CD4-positive, CD25-positive, alpha-beta regulatory T cell (primary cell): ENCODE measurements around the gene KCNAB1. TPM values are rescaled to one million over a fixed set of nuclear protein-coding genes. Genes with fewer than 3 reads are reported as not detected.
A peak's percentile ranks its signal among the peaks of the same experiment; 100 is the strongest.
"Not testable (repeated sequence)": the region's sequence is repeated elsewhere in the genome, so short reads cannot be mapped to it uniquely, and the experiment has no call there.

Experiments used
- ATAC-seq, 2 donors: fragments of 150-1000 bp; cut with Tn5 transposase; one replicate each; pipeline ENCODE4 v1.10.0; 2021; ENCODE audit warnings: low read depth in 2 of 2, moderate number of reproducible peaks in 2 of 2, moderate library complexity in 1 of 2
- DNase-seq, 3 donors: peaks; one replicate each; pipeline versions ENCODE4 v3.0.0 to v3.0.0-alpha.2; 2012 to 2022; ENCODE audit warnings: mixed read lengths in 1 of 3
- H3K27ac ChIP-seq: one replicate; pipeline ENCODE4 v1.7.0; 2013; ENCODE audit warnings: mild to moderate bottlenecking, low read length; ENCODE audit not compliant: insufficient read depth, poor library complexity, severe bottlenecking
- H3K27me3 ChIP-seq: one replicate; pipeline ENCODE4 v1.7.0; 2013; ENCODE audit warnings: low read length; ENCODE audit not compliant: control insufficient read depth, insufficient read depth
- H3K36me3 ChIP-seq: one replicate; pipeline ENCODE4 v1.7.0; 2013; ENCODE audit warnings: mild to moderate bottlenecking, low read length, moderate library complexity; ENCODE audit not compliant: control insufficient read depth, insufficient read depth
- H3K4me1 ChIP-seq: 2 replicates; pipeline ENCODE4 v1.7.0; 2013; ENCODE audit warnings: mild to moderate bottlenecking, low read length; ENCODE audit not compliant: insufficient read depth, control insufficient read depth, poor library complexity, severe bottlenecking
- H3K4me3 ChIP-seq: one replicate; pipeline ENCODE4 v1.7.0; 2013; ENCODE audit warnings: low read depth, mild to moderate bottlenecking, low read length, moderate library complexity
- H3K9me3 ChIP-seq, 2 experiments: 1 replicate in 1 of 2; 2 replicates in 1 of 2; pipeline ENCODE4 v1.7.0; 2013; ENCODE audit warnings: low read length in 2 of 2, mild to moderate bottlenecking in 1 of 2, moderate library complexity in 1 of 2; ENCODE audit not compliant: control insufficient read depth in 2 of 2
- H3K27ac Mint-ChIP-seq, 3 donors: one replicate each; pipeline ENCODE4 v1.8.0; 2020 to 2022; ENCODE audit warnings: mild to moderate bottlenecking in 3 of 3, mixed read lengths in 3 of 3, moderate library complexity in 2 of 3
- H3K27me3 Mint-ChIP-seq: one replicate; pipeline ENCODE4 v1.8.0; 2022; ENCODE audit warnings: mild to moderate bottlenecking, mixed read lengths
- H3K36me3 Mint-ChIP-seq: one replicate; pipeline ENCODE4 v1.8.0; 2020; ENCODE audit warnings: mixed read lengths
- H3K4me1 Mint-ChIP-seq, 4 donors: one replicate each; pipeline ENCODE4 v1.8.0; 2020 to 2022; ENCODE audit warnings: mixed read lengths in 4 of 4, mild to moderate bottlenecking in 1 of 4
- H3K4me3 Mint-ChIP-seq, 4 donors: one replicate each; pipeline ENCODE4 v1.8.0; 2020 to 2022; ENCODE audit warnings: mild to moderate bottlenecking in 4 of 4, mixed read lengths in 4 of 4, moderate library complexity in 3 of 4
- H3K9me3 Mint-ChIP-seq, 7 donors: one replicate each; pipeline ENCODE4 v1.8.0; 2020 to 2022; ENCODE audit warnings: mixed read lengths in 7 of 7, mild to moderate bottlenecking in 3 of 7, moderate library complexity in 2 of 7
- polyA plus RNA-seq, 4 donors: library from polyadenylated mRNA; unstranded; fragments of 300-500 nt; fragmentation: Illumina TruSeq; gene quantifications; one replicate each; pipeline ENCODE4 v1.2.3, GENCODE V29; 2021
- total RNA-seq: library from RNA; stranded (reverse); gene quantifications from one replicate; pipeline ENCODE4 v1.2.3, GENCODE V29; 2022

Gene KCNAB1
- total and polyA plus RNA-seq, 5 donors from 2014 or later = 0.08 to 0.26 (median 0.17) TPM

GRCh38 chr3:156553705-156554356, 433.5 kb downstream of the KCNAB1 start:
- H3K27ac ChIP-seq = no peak overlapping the region
- DNase-seq = no peak
- peaks cover 25% of the 10 kb centered on the region for H3K36me3 Mint-ChIP-seq

DNA sequence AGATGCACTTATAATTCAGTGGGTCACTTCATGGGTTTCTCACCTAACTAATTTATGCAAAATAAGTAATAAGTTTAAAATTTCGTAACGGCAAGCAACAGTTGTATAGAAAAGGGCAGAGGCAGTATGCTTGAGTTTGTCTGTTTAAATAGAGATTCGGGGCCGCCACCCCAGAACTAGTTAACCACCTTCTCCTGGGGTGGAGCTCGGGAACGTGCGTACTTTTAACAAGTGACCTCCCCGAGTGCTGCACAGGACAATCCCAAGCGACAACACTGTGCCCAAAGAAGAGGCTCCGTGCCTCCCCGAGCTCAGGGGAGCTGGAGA, 434.1 kb downstream of the KCNAB1 start:
- DNase-seq = no peak
- Histone ChIP-seq H3K4me3 (peak overlapping the region; percentile 97), H3K4me1 (peaks cover 24% of the 10 kb centered on the region), H3K36me3 (peaks cover 26% of the 10 kb centered on the region), H3K27me3 (no peaks in the 10 kb centered on the region), H3K27ac (peak overlapping the region; percentile 79), H3K9me3 (no peaks in the 10 kb centered on the region)
- H3K27ac Mint-ChIP-seq = peak overlapping the region; percentile 86 to 94 (median 91)
- H3K4me3 Mint-ChIP-seq = peak overlapping the region; percentile 94 to 98 (median 98)
- H3K4me1 Mint-ChIP-seq = peaks cover 14 to 58% (median 42%) of the 10 kb centered on the region in 4 donors
- ATAC-seq = peak in 1 of 2 donors; percentile 3
- H3K9me3 Mint-ChIP-seq = no peaks in the 10 kb centered on the region
- peaks cover 23% of the 10 kb centered on the region for H3K36me3 Mint-ChIP-seq
- peaks cover 20% of the 10 kb centered on the region for H3K27me3 Mint-ChIP-seq

More at GRCh38 chr3:156553705-156554356, 433.5 kb downstream of the KCNAB1 start:
- ATAC-seq = no peak
- Mint-ChIP-seq H3K9me3 (no peaks in the 10 kb centered on the region), H3K27ac (peak overlapping the region; percentile 43 to 94 (median 91)), H3K27me3 (peaks cover 20% of the 10 kb centered on the region), H3K4me3 (peak overlapping the region; percentile 94 to 98 (median 98)), H3K4me1 (peaks cover 14 to 60% (median 43%) of the 10 kb centered on the region in 4 donors)
- Histone ChIP-seq H3K4me3 (peak overlapping the region; percentile 97), H3K36me3 (peaks cover 31% of the 10 kb centered on the region), H3K9me3 (no peaks in the 10 kb centered on the region), H3K4me1 (peaks cover 24% of the 10 kb centered on the region), H3K27me3 (no peaks in the 10 kb centered on the region)

DNA sequence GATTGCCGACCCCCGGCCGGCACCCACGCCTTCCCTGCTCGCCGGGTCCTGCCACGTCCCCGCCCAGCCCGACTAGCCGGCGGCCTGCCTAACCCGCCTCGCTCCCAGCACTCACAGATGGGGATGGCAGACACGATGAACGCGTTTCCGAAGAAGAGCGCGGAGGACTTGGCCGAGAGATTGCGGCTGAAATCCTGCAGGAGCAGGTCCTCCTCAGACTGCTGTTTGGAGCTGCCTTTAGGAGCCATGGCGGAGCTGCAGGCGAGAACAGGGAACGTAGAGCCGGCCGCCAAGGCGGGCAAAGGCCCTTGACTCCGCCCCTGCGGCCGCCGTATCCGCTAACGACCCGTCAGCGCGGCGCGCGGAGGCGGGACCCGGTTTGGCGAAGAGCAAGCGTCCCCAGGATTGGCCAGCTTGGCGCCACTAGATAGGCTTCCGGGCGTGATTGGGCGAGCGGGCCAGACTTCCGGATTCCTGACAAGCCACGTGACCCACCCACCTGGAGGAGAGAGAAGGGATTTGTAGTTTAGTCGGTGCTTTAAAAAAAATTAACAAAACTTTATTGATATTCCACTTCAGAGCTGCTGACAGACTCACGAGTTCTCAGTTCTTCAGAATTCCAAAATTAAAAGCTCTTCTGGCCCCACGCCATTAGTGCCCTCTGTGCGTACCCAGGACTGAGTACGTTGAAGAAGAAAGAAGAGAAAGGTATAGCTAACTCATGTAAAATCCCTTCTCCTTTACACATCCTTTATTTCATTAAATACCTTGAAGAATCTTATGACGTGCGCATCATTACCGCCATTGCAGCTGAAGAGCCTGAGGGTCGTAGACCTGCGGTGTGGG, 434.7 kb downstream of the KCNAB1 start, which contains the start of gene SSR3:
SSR3 (minus strand) TSS at position 276 of the 846 bp plus-strand sequence; CDS start at position 248, 28 bp downstream.
- Mint-ChIP-seq H3K4me3 (peak within 1 kb of the TSS; percentile 94 to 98 (median 98)), H3K27me3 (peaks cover 20% of the 10 kb centered on the region), H3K27ac (peak within 1 kb of the TSS; percentile 86 to 94 (median 91)), H3K9me3 (no peaks in the 10 kb centered on the region), H3K4me1 (peaks cover 14 to 58% (median 40%) of the 10 kb centered on the region in 4 donors), H3K36me3 (peaks cover 23% of the 10 kb centered on the region)
- Histone ChIP-seq H3K27me3 (no peaks in the 10 kb centered on the region), H3K27ac (peak within 1 kb of the TSS; percentile 79), H3K9me3 (no peaks in the 10 kb centered on the region), H3K4me1 (peaks cover 24% of the 10 kb centered on the region), H3K36me3 (peaks cover 20% of the 10 kb centered on the region), H3K4me3 (peak within 1 kb of the TSS; percentile 97)
- peak; percentile 98 to 100 (median 99) for DNase-seq
- peak; percentile 99 to 100 for ATAC-seq

GRCh38 chr3:156558389-156558788, 438.0 kb downstream of the KCNAB1 start:
- Mint-ChIP-seq H3K27ac (no peak overlapping the region), H3K27me3 (peaks cover 39% of the 10 kb centered on the region), H3K9me3 (no peaks in the 10 kb centered on the region), H3K36me3 (no peaks in the 10 kb centered on the region), H3K4me3 (no peak overlapping the region), H3K4me1 (peaks cover 5 to 25% (median 12%) of the 10 kb centered on the region in 4 donors)
- no peaks in the 10 kb centered on the region for H3K36me3 ChIP-seq
- DNase-seq (no peak), ATAC-seq (no peak)
- peaks cover 12% of the 10 kb centered on the region for H3K4me1 ChIP-seq
- no peak overlapping the region for H3K4me3 ChIP-seq
- no peaks in the 10 kb centered on the region for H3K9me3 ChIP-seq
- no peaks in the 10 kb centered on the region for H3K27me3 ChIP-seq
- H3K27ac ChIP-seq = no peak overlapping the region

DNA sequence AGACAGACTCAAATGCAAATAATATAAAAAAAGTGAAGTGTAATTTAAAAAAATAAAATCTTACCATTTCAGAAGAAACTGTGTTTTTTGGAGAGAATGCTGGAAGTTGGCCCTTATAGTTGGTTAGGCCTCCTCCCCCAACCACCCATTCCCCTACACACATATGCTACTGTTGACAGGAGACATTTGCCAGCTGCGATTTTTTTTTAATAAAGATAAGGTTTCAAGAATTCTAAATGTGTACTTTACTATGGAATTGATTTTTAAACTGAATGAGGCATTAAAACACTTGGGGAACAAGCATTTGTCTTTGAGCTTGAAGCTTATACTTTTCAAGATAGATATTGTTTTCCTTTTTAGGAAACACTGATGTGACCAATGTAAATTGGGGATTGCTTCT, 438.9 kb downstream of the KCNAB1 start:
- Histone ChIP-seq H3K27ac (no peak overlapping the region), H3K4me3 (no peak overlapping the region), H3K27me3 (peaks cover 2% of the 10 kb centered on the region), H3K9me3 (no peaks in the 10 kb centered on the region), H3K36me3 (no peaks in the 10 kb centered on the region), H3K4me1 (peaks cover 3% of the 10 kb centered on the region)
- Mint-ChIP-seq H3K4me1 (peaks cover 0 to 17% (median 7%) of the 10 kb centered on the region in 4 donors), H3K9me3 (peaks cover 0 to 2% (median 0%) of the 10 kb centered on the region in 7 donors), H3K27ac (no peak overlapping the region), H3K4me3 (no peak overlapping the region), H3K36me3 (no peaks in the 10 kb centered on the region), H3K27me3 (peaks cover 48% of the 10 kb centered on the region)
- ATAC-seq (no peak), DNase-seq (no peak)

GRCh38 chr3:156561533-156561932, 441.2 kb downstream of the KCNAB1 start:
- H3K27me3 Mint-ChIP-seq = peaks cover 47% of the 10 kb centered on the region
- no peaks in the 10 kb centered on the region for H3K4me1 ChIP-seq
- DNase-seq = no peak
- H3K27ac Mint-ChIP-seq = no peak overlapping the region
- H3K4me3 ChIP-seq = no peak overlapping the region
- no peak for ATAC-seq
- H3K36me3 Mint-ChIP-seq = no peaks in the 10 kb centered on the region
- no peak overlapping the region for H3K27ac ChIP-seq
- H3K9me3 ChIP-seq = no peaks in the 10 kb centered on the region
- H3K4me1 Mint-ChIP-seq = no peaks in the 10 kb centered on the region
- H3K36me3 ChIP-seq = no peaks in the 10 kb centered on the region
- H3K27me3 ChIP-seq = peaks cover 7% of the 10 kb centered on the region
- peaks cover 0 to 2% (median 0%) of the 10 kb centered on the region in 7 donors for H3K9me3 Mint-ChIP-seq
- no peak overlapping the region for H3K4me3 Mint-ChIP-seq

GRCh38 chr3:156562486-156562885, 442.1 kb downstream of the KCNAB1 start:
- not testable (repeated sequence) for H3K36me3 Mint-ChIP-seq, H3K4me3 Mint-ChIP-seq, H3K27me3 ChIP-seq, H3K27ac ChIP-seq, H3K4me3 ChIP-seq, H3K9me3 ChIP-seq, ATAC-seq, DNase-seq, H3K9me3 Mint-ChIP-seq, H3K4me1 ChIP-seq, H3K27ac Mint-ChIP-seq, H3K36me3 ChIP-seq, H3K4me1 Mint-ChIP-seq
- H3K27me3 Mint-ChIP-seq = peaks cover 52% of the 10 kb centered on the region
